ENCODE results near the gene LCAT.
"Not testable (repeated sequence)": the region's sequence is repeated elsewhere in the genome, so short reads cannot be mapped to it uniquely, and the experiment has no call there.

LCAT gene

DNA sequence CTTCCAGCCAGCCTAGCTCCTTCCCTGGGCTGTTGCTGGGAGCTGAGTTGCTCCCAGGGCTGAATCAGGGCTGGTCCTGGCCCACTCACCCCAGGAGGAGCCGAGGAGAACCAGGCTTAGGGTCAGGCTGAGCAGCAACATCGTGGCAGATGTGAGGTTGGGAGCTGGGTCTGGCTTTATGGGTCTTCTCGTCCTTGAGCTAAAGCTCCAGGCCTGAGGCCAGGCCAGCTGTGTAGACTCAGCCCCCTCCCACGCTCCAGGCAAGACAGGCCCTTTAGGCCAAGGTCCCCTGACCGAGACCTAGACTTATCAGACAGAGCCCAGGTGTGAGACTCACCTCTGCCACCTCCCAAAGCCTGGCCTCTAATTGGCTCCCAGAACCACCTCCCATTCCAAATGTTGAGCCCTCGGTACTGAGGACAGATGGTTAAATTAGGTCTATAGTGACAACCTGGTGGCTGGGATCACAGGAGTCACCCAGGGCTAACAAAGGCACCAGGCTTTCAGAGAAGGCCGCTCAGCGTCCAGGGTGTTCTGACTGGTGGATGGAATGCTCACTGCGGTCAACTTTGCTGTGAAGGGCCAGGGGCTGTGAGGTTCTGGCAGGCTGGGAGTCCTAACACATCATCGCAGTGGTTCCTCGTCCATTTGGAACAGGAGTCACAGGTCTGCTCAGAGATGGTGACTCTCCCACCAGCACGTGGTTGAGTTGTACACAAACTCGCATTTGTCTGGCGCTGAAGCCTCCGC lies 12.0 kb downstream of the LCAT start, which contains the start of gene CTRL:
TSS of gene CTRL (minus strand) at position 151 of the 750 bp plus-strand sequence. CDS start at position 141, 10 bp downstream.
- DNase-seq (ENCODE audit: low spot score): no peak

DNA sequence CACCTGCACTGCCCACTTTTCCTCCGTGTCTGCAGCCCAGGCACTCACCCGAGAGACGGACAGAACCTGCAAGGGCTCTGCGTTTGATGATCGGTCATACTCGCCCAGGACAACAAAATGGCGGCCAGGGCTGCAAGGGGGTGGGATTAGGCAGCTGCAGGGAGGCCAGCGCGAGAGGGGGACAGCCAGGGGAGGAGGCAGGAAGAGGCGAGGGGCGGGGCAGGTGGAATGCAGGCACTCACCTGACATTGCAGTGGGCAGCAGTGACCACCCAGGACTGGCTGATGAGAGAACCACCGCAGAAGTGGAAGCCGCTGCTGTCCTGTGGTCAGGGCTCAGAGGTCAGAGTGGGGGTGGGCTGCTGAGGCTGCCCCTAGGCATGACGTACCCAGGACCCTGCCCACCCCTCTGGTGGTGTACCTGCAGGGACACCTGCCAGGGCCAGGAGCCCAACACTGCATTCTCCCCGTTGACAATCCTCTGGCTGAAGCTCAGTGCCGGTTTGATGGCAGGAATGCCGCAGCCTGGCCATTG lies 13.2 kb downstream of the LCAT start:
- DNase-seq (ENCODE audit: low spot score): no peak

GRCh38 chr16:67930191-67930590 lies 13.7 kb downstream of the LCAT start:
- no peak for DNase-seq (ENCODE audit: low spot score)

- DNase-seq (ENCODE audit: low spot score): peak; percentile 68
These were observed 15.2 kb downstream of the LCAT start for GRCh38 chr16:67928561-67929364.

GRCh38 chr16:67928147-67928546 lies 15.8 kb downstream of the LCAT start:
- no peak for DNase-seq (ENCODE audit: low spot score)

DNA sequence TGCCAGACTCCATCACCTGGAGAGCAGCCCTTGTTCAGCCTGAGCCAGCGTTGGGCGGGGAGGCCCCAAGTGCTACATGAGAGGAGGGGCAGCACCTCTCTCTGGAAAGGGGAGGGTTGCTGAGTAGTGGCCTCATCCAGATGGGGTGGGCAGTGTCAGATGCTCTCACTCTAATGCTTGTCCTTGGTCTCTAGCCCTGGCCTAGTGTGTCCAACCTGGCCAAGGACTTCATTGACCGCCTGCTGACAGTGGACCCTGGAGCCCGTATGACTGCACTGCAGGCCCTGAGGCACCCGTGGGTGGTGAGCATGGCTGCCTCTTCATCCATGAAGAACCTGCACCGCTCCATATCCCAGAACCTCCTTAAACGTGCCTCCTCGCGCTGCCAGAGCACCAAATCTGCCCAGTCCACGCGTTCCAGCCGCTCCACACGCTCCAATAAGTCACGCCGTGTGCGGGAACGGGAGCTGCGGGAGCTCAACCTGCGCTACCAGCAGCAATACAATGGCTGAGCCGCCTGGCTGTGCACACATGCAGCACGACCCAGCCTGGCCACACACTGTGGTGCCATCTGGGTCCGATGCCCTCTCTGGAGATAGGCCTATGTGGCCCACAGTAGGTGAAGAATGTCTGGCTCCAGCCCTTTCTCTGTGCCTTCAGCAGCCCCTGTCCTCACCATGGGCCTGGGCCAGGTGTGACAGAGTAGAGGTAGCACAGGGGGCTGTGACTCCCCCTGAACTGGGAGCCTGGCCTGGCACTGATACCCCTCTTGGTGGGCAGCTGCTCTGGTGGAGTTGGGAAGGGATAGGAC lies 16.6 kb downstream of the LCAT start:
- DNase-seq (ENCODE audit: low spot score): no peak

- DNase-seq (ENCODE audit: low spot score): no peak
These were observed 17.7 kb downstream of the LCAT start for GRCh38 chr16:67926181-67926750.

DNA sequence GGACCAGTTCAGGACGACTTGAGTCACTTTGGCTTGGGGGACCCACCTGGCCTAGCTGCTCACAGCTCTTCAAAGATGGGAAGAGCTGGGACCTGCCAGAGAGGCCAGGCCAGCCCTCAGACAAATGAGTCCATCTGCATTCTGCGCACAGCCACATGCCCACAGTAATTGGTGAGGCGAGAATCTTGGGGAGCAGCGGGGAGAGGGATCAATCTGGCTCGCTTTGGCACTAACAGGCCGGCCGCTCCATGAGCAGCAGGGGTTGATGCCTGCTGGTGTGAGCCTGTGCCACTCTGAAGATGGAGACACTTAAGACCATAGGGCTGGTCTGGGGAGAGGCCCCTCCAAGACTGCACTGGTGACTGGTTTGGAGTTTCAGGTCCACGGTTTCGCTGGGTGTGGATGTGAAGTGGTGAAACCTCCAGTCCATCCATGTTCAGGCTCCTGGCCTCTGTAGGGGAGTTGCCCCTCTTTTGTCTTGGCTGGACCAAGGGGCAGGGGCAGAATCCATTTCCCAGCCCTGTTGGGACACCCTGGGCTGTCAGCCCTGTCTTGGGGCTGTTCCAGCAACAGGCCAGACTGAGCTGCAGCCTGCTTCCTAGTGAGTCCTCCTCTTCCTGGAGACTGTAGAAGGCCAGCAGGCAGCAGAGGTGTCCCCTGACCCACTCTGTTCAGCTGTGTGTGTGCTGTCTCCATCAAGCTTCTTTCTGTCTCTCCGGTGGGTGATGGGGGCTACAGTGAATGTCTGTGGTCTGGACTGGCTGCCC lies 19.6 kb downstream of the LCAT start:
- DNase-seq (ENCODE audit: low spot score): no peak

GRCh38 chr16:67923414-67924116 lies 20.4 kb downstream of the LCAT start:
- DNase-seq (ENCODE audit: low spot score): no peak

DNA sequence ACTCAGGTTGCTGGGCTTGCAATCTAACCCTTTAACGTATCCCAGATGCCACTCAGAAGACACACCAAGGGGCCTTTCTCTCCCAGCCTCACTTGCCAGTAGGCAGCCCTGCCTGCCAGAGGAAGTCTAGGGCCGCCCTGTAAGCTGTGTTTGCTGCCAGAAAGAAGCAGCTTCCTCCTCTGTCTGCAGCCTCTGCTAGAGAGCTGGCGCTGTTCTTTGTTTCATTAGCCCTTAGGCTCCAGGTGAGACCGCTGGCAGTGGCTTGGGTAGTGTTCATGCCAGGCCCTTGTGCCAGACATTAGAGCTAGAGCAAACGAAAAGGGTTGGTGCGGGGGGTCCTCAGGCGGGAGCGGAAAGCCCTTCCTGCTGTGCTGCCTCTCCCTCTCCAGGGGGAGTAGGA lies 21.2 kb downstream of the LCAT start:
- no peak for DNase-seq (ENCODE audit: low spot score)

- DNase-seq (ENCODE audit: low spot score): no peak
These were observed 21.7 kb downstream of the LCAT start for GRCh38 chr16:67922221-67922620.

DNA sequence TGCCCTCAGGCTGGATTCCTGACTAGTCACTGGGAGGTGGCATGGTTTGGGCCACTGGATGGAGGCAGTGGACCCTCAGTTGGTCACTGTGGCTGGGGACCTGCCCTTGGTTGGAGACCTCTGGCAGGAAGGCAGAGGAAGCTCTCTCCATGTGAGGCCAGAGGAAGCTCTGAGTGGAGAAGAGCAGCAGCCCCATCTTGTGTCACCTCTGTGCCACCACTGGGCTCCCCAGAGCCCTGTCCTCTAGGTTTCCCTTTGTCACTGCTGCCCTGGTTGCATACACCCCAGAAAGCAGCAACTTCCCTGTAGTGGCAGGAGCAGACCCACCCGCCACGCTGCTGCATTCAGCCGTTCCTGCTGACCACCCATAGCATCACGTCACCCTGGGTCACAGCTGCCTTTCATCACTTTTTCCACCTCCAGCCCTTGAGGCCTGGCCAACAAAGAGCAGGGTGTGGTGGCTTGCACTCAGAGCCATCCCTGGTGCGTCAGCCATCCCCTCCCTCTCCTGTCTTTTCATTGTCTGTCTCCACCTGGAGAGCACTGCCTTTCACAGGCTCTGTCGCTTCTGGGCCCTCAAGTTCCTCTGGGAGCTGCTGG lies 24.2 kb downstream of the LCAT start:
- DNase-seq (ENCODE audit: low spot score): no peak

- DNase-seq (ENCODE audit: low spot score): peak; percentile 95
These were observed 26.1 kb downstream of the LCAT start for GRCh38 chr16:67917852-67918236.

GRCh38 chr16:67917140-67917851 lies 26.6 kb downstream of the LCAT start:
- DNase-seq (ENCODE audit: low spot score): no peak

GRCh38 chr16:67915831-67916723 lies 27.8 kb downstream of the LCAT start:
- no peak for DNase-seq (ENCODE audit: low spot score)

GRCh38 chr16:67915496-67915769 lies 28.5 kb downstream of the LCAT start:
- DNase-seq (ENCODE audit: low spot score): not testable (repeated sequence)

- no peak for DNase-seq (ENCODE audit: low spot score)
These were observed 29.0 kb downstream of the LCAT start for GRCh38 chr16:67914758-67915495.

- no peak for DNase-seq (ENCODE audit: low spot score)
These were observed 33.8 kb downstream of the LCAT start for GRCh38 chr16:67910158-67910557.

Measured in RKO (cell line).